ENCODE measurements around the gene KLHL20.

Gene KLHL20

GRCh38 chr1:173818459-173818858 is 103.7 kb downstream of the KLHL20 start:
- Histone ChIP-seq H3K27ac (ENCODE audit: low read depth, low read length) (no peak overlapping the region), H3K9me3 (ENCODE audit: control insufficient read depth in 5 of 5, low read length in 5 of 5) (no peaks in the 10 kb centered on the region), H3K9ac (ENCODE audit: low read length in 5 of 5) (no peak overlapping the region), H3K36me3 (ENCODE audit: control insufficient read depth in 5 of 5, insufficient read depth in 5 of 5, low read length in 5 of 5) (peaks cover 0 to 7% (median 4%) of the 10 kb centered on the region in 5 donors), H3K4me1 (ENCODE audit: control insufficient read depth in 5 of 5, insufficient read depth in 5 of 5, low read length in 5 of 5) (peaks cover 0 to 5% (median 3%) of the 10 kb centered on the region in 5 donors), H3K4me3 (ENCODE audit: low read depth in 1 of 5, low read length in 5 of 5) (no peak overlapping the region), H3K27me3 (ENCODE audit: control insufficient read depth in 5 of 5, insufficient read depth in 4 of 5, low read length in 5 of 5) (no peaks in the 10 kb centered on the region)

GRCh38 chr1:173821680-173822079 is 106.9 kb downstream of the KLHL20 start:
- Histone ChIP-seq H3K4me1 (ENCODE audit: control insufficient read depth in 5 of 5, insufficient read depth in 5 of 5, low read length in 5 of 5) (peaks cover 0 to 17% (median 13%) of the 10 kb centered on the region in 5 donors), H3K4me3 (ENCODE audit: low read depth in 1 of 5, low read length in 5 of 5) (no peak overlapping the region), H3K9ac (ENCODE audit: low read length in 5 of 5) (no peak overlapping the region), H3K27ac (ENCODE audit: low read depth, low read length) (no peak overlapping the region), H3K36me3 (ENCODE audit: control insufficient read depth in 5 of 5, insufficient read depth in 5 of 5, low read length in 5 of 5) (peaks cover 0 to 7% (median 4%) of the 10 kb centered on the region in 5 donors), H3K27me3 (ENCODE audit: control insufficient read depth in 5 of 5, insufficient read depth in 4 of 5, low read length in 5 of 5) (no peaks in the 10 kb centered on the region), H3K9me3 (ENCODE audit: control insufficient read depth in 5 of 5, low read length in 5 of 5) (no peaks in the 10 kb centered on the region)

GRCh38 chr1:173823781-173824314 is 109.1 kb downstream of the KLHL20 start:
- Histone ChIP-seq H3K27ac (ENCODE audit: low read depth, low read length) (peak overlapping the region; percentile 81), H3K27me3 (ENCODE audit: control insufficient read depth in 5 of 5, insufficient read depth in 4 of 5, low read length in 5 of 5) (no peaks in the 10 kb centered on the region), H3K4me1 (ENCODE audit: control insufficient read depth in 5 of 5, insufficient read depth in 5 of 5, low read length in 5 of 5) (peaks cover 0 to 19% (median 14%) of the 10 kb centered on the region in 5 donors), H3K4me3 (ENCODE audit: low read depth in 1 of 5, low read length in 5 of 5) (peak overlapping the region; percentile 67 to 93 (median 82)), H3K36me3 (ENCODE audit: control insufficient read depth in 5 of 5, insufficient read depth in 5 of 5, low read length in 5 of 5) (peaks cover 0 to 3% (median 0%) of the 10 kb centered on the region in 5 donors), H3K9me3 (ENCODE audit: control insufficient read depth in 5 of 5, low read length in 5 of 5) (no peaks in the 10 kb centered on the region), H3K9ac (ENCODE audit: low read length in 5 of 5) (peak overlapping the region; percentile 81 to 99 (median 89))

GRCh38 chr1:173824315-173825081 is 109.7 kb downstream of the KLHL20 start, which contains the start of the genes CENPL and DARS2:
TSS of gene CENPL (minus strand) at chr1:173824883. CDS start at chr1:173811299, 13,584 bp downstream.
TSS of gene DARS2 (plus strand) at chr1:173824673. CDS start at chr1:173825230, 557 bp downstream.
- H3K36me3 ChIP-seq (ENCODE audit: control insufficient read depth in 5 of 5, insufficient read depth in 5 of 5, low read length in 5 of 5) = peaks cover 0 to 3% (median 0%) of the 10 kb centered on the region in 5 donors
- H3K27me3 ChIP-seq (ENCODE audit: control insufficient read depth in 5 of 5, insufficient read depth in 4 of 5, low read length in 5 of 5) = no peaks in the 10 kb centered on the region
- H3K9ac ChIP-seq (ENCODE audit: low read length in 5 of 5) = peak within 1 kb of the TSS; percentile 81 to 99 (median 89)
- H3K27ac ChIP-seq (ENCODE audit: low read depth, low read length) = peak within 1 kb of the TSS; percentile 81
- peak within 1 kb of the TSS; percentile 67 to 93 (median 82) for H3K4me3 ChIP-seq (ENCODE audit: low read depth in 1 of 5, low read length in 5 of 5)
- H3K4me1 ChIP-seq (ENCODE audit: control insufficient read depth in 5 of 5, insufficient read depth in 5 of 5, low read length in 5 of 5) = peaks cover 0 to 19% (median 14%) of the 10 kb centered on the region in 5 donors
- no peaks in the 10 kb centered on the region for H3K9me3 ChIP-seq (ENCODE audit: control insufficient read depth in 5 of 5, low read length in 5 of 5)

- Histone ChIP-seq H3K9me3 (ENCODE audit: control insufficient read depth in 5 of 5, low read length in 5 of 5) (no peaks in the 10 kb centered on the region), H3K36me3 (ENCODE audit: control insufficient read depth in 5 of 5, insufficient read depth in 5 of 5, low read length in 5 of 5) (peaks cover 0 to 18% (median 11%) of the 10 kb centered on the region in 5 donors), H3K27ac (ENCODE audit: low read depth, low read length) (no peak overlapping the region), H3K9ac (ENCODE audit: low read length in 5 of 5) (peak overlapping the region in 1 of 5 donors; percentile 11), H3K27me3 (ENCODE audit: control insufficient read depth in 5 of 5, insufficient read depth in 4 of 5, low read length in 5 of 5) (no peaks in the 10 kb centered on the region), H3K4me3 (ENCODE audit: low read depth in 1 of 5, low read length in 5 of 5) (no peak overlapping the region), H3K4me1 (ENCODE audit: control insufficient read depth in 5 of 5, insufficient read depth in 5 of 5, low read length in 5 of 5) (peaks cover 0 to 19% (median 14%) of the 10 kb centered on the region in 5 donors)
Measured at GRCh38 chr1:173827611-173828010, 112.8 kb downstream of the KLHL20 start.

- H3K36me3 ChIP-seq (ENCODE audit: control insufficient read depth in 5 of 5, insufficient read depth in 5 of 5, low read length in 5 of 5) = peaks cover 17 to 50% (median 33%) of the 10 kb centered on the region in 5 donors
- no peaks in the 10 kb centered on the region for H3K27me3 ChIP-seq (ENCODE audit: control insufficient read depth in 5 of 5, insufficient read depth in 4 of 5, low read length in 5 of 5)
- H3K4me3 ChIP-seq (ENCODE audit: low read depth in 1 of 5, low read length in 5 of 5) = no peak overlapping the region
- no peaks in the 10 kb centered on the region for H3K4me1 ChIP-seq (ENCODE audit: control insufficient read depth in 5 of 5, insufficient read depth in 5 of 5, low read length in 5 of 5)
- no peak overlapping the region for H3K27ac ChIP-seq (ENCODE audit: low read depth, low read length)
- no peaks in the 10 kb centered on the region for H3K9me3 ChIP-seq (ENCODE audit: control insufficient read depth in 5 of 5, low read length in 5 of 5)
- H3K9ac ChIP-seq (ENCODE audit: low read length in 5 of 5) = no peak overlapping the region
Measured at GRCh38 chr1:173832748-173833147, 118.0 kb downstream of the KLHL20 start.

All from subcutaneous abdominal adipose tissue (tissue), 5 donors.